GM21526 (cell line): ENCODE measurements around the gene CPEB3.
"Not testable (repeated sequence)": the region's sequence is repeated elsewhere in the genome, so short reads cannot be mapped to it uniquely, and the experiment has no call there.

ENCODE experiments used
- ATAC-seq: cut with Tn5 transposase; IDR thresholded peaks from one replicate; pipeline ENCODE4 v1.9.1; 2021; ENCODE audit warnings: moderate library complexity; ENCODE audit not compliant: unreplicated experiment, low FRiP score

CPEB3 gene

DNA sequence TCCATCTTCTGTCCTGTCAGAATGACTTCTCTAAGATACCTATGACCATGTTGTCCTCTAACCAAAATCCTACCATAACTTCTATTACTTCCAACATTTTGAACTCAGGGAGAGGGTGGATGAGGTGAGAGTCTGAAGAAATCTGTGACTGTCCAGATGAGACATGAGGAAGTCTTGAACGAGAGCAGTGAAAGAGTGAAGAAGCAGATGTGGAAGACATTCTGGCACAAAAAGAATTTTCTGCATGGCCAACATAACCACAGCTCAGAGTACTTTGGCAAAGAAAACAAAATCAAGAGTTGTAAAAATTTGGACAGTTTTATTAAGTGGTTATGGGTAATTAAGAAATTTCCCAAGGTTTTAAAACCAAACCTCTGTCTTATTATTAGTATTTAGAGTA, 141.6 kb downstream of the CPEB3 start:
- ATAC-seq, result no peak

- no peak for ATAC-seq
These were observed 144.1 kb downstream of the CPEB3 start for GRCh38 chr10:92146781-92147180.

DNA sequence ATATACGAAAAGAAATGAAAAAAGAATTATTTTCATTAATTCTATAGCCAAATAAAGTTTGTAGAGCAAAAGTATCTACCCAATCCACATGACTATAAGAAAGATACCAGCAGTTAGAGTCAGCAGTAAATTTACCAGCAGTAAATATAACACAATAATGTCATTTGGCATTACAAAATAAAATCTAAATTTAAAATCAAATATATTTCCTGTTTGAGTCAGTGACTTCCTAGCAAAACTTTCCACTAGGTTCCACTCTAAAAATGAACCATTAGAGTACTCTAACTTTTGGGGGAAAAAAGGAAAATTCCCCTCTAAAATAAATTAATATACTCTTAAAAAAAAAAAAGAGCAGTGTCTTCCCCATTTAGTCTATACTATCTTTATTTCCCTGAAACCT, 144.8 kb downstream of the CPEB3 start:
- ATAC-seq, result no peak

GRCh38 chr10:92142949-92143348, 147.9 kb downstream of the CPEB3 start:
- ATAC-seq, result no peak

- no peak for ATAC-seq
These were observed 148.4 kb downstream of the CPEB3 start for GRCh38 chr10:92142512-92142911.

- not testable (repeated sequence) for ATAC-seq
These were observed 149.7 kb downstream of the CPEB3 start for GRCh38 chr10:92141147-92141546.

DNA sequence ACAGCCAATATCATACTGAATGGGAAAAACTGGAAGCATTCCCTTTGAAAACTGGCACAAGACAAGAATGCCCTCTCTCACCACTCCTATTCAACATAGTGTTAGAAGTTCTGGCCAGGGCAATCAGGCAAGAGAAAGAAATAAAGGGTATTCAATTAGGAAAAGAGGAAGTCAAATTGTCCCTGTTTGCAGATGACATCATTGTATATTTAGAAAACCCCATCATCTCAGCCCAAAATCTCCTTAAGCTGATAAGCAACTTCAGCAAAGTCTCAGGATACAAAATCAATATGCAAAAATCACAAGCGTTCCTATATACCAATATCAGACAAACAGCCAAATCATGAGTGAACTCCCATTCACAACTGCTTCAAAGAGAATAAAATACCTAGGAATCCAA, 156.8 kb downstream of the CPEB3 start:
- ATAC-seq, result not testable (repeated sequence)

- no peak for ATAC-seq
These were observed 159.5 kb downstream of the CPEB3 start for GRCh38 chr10:92131275-92131820.

DNA sequence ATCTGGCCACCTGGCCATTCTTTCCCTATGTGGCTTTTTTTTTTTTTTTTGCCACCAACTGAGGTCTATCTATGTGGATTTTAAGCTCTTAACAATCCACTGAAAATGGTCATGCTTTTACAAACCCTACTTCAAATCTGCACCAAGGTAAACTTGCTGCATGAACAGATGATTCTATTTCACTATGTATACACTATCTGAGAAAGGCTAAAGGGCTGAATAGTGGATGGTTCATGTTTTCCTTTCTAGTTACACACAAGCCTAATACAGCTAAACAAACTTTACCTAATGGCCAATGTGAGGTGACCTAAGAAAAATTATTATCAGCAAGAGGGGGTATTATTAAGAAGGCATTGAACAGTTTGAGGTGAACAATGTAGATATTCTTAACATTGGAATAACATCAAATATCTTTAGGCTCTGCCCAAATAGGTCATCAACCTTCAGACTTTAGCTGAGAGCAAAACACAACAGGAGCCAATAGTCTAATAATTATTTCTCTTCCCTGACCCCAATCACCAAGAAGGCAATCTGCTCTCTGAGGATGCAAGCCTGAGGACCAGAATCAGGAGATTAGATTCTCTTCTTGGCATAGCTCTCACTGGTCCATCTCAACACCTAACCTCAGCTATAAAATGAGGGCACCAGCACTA, 160.1 kb downstream of the CPEB3 start:
- ATAC-seq, result no peak

DNA sequence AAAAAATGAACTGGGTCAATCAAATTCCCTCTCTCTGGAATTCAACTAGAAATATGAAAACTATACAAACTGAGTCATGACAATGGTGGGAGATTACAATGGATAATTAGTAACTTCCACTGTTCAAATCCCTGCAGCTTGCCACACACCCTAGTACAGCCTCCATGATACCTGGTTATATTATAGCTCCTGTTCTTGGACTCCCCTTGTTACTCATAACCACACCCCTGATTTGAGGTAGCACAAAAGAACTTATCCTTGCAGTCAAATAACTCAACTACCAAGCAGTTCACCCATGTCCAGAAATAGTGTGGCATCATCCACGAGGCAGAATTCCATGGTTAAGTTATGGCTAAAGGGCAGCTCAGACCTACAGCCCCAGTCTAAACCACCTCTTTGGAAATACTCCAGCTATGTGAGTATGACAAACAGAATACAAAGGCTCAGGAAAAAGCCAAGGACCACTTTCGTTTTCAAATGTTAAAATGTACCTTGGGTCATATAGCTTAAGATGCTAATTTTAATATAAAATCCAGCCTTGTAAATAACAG, 164.7 kb downstream of the CPEB3 start:
- ATAC-seq, result no peak

DNA sequence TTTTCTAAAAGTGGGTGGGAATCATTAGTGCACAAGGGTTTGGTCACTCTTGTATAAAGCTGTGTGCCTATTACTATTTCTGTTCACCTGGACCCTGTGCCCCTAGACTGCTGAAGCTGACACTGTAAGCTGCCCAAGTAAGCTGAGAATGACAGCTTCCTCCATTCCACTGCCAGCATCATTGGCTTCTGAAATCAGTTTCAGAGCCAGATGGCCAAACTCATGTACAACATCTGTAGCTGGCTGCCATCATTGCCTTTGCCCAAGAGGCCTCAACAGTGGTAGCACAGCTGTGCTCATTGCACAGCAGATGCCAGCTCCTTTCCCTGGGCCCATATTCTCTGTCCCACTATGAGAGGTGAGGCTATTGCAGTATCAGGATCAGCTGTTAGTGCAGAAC, 165.7 kb downstream of the CPEB3 start:
- ATAC-seq, result no peak

DNA sequence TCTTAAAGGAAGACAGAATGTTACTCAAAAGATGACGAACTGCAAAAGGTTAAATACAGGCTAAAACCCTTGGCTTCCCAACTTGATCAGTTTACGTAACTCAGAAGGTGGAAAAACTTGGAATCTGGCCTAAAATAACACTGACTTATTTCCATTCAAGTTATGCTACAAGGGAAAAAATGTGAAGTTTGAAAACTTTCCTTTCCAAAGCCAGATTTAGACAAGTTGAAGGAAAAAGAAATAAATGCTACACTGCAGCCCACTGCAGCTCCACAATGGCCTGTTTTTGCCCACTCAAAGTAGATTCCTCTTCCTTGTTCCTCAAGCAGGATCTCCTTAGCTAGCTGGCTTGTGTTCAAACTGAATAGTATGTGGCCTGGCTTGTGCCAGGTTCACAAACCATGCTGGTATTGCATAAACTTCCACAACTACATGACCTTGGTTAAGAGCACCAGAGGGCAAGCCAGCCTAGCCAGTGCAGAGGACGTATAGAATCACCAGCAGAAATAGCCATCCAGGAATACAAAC, 166.2 kb downstream of the CPEB3 start:
- no peak for ATAC-seq

DNA sequence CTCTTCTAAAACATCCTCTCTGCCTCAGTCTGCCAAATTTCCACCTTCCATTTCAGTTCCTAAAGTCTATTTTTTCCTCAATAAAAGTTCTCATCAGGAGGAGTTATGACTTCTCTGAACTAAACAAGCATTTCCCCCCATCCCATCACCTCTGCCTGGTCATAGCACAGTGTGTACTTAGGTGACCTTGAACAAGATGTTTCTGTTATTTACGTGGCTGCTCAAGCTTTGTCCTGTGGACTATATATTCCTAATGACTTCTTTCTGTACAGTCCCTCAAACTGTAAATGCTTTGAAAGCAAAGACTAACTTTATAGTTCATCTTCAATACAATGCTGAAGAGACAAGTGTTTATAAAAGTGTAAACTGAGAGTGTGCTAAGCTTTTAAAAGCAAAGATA, 166.9 kb downstream of the CPEB3 start:
- no peak for ATAC-seq

DNA sequence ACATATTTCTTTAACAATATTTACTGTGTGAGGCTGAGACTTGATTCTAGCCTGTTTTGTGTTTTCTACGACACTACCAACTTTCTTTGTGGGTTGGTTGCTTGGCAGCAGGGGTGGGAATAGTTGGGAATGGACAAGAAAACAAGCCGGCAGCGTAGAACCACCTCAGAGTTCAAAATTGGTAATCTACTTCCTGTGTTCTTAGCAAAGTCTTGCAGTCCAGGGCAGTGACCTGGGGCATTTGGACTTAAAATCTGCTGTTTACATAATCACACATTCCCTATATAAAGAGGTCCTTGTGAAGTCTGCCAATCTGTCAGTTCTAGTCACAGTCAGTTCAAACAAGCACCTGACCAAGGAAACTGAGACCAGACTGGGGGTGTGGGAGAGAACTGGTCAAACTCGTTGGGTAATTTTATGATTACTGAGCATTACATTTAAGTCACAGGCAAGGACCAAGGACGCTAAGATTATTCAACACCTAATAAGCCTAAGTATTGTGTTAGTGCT, 167.9 kb downstream of the CPEB3 start:
- no peak for ATAC-seq

DNA sequence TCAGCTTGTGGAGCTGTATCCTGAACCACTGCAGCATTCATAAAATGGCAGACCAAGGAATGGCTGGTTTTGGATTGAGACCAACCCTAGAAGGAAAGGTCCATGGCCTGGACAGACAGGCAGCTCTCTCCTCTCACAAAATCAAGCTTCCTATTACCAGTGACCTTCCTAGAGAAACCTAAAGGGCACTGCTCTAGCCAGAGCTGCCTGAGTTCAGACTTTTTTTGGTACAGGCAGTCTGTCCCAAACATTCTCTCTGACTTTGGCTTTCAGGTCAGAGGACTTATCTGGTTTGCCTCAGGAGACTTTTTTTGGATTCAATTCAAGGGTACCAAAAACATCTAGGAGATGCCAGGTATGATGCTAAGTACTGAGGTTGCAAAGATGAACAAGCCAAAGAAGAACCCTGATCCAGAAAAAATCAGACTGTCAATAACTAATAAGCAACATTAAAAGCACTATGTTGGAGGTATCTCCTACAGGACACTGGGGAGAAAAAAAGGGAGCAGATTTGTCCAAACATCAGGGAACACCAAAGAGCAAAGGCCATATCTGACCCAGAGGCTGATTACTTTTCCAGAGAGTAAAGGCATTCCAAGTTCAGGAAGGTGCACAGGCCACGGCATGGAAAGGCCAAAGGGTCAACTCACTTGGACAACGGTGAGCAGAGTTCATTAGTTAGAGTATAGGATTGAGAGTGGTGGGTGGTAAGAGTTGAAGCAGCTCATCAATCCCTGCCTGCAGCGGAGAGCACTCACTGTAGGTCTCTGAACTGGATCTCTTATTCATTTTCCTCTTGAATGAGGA, 169.0 kb downstream of the CPEB3 start:
- ATAC-seq, result no peak

- ATAC-seq, result no peak
These were observed 171.5 kb downstream of the CPEB3 start for GRCh38 chr10:92119340-92119739.

DNA sequence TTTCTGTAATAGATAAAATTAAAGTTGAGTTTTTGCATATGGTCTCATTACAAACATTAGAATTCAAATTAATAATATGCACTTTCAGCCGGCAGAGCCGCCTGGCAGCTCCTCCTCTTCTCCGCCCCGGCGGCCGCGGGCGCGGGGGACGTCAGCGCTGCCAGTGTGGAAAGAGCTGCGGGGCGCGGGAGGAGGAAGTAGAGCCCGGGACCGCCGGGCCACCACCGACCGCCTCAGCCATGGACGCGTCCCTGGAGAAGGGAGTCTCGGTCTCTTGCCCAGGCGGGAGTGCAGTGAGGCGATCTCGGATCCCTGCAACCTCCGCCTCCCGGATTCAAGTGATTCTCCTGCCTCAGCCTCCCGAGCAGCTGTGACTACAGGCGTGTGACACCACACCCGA, 176.0 kb downstream of the CPEB3 start:
- ATAC-seq, result not testable (repeated sequence)

GRCh38 chr10:92113911-92114600, 176.8 kb downstream of the CPEB3 start:
- no peak for ATAC-seq

DNA sequence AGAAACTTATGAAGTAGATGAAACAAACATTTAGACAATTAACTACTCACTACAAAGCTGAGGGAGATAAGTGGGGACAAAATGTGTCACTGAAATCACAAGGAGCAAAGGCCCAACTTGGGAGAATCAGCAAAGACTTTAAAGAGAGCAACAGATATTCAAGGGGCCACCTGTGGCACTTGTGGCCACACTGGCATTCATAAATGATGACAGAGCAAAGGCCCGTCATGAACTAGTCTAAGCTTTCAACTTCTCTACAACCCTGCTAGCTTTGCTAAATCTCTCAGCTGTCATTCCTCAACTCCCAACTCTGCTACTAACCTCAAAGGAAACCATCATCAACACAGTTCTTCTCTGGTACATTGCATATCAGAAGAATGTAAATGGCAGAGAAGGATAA, 178.4 kb downstream of the CPEB3 start:
- no peak for ATAC-seq

- no peak for ATAC-seq
These were observed 179.4 kb downstream of the CPEB3 start for GRCh38 chr10:92111336-92111939.
